C4-2B (cell line): ENCODE measurements around the gene PNCK.

Source experiments
- CTCF ChIP-seq: fragments of 450-650 bp; conservative IDR thresholded peaks from 2 replicates; pipeline ENCODE4 v1.5.1; 2017; ENCODE audit warnings: mild to moderate bottlenecking
- ZFX ChIP-seq: fragments of 450-650 bp; IDR thresholded peaks from 2 replicates; pipeline ENCODE4 v1.6.1; 2017

GRCh38 chrX:153703036-153703370 lies 29.4 kb upstream of the PNCK start:
- TF ChIP-seq CTCF (no peak), ZFX (no peak)
